Midbrain (tissue), 1 donor: ENCODE results near the gene LHX3.
"Not testable (repeated sequence)": the region's sequence is repeated elsewhere in the genome, so short reads cannot be mapped to it uniquely, and the experiment has no call there.

Experiments used
- DNase-seq: peaks from one replicate; lab custom pipeline; 2025; lab: John Stamatoyannopoulos, UW

Gene LHX3

DNA sequence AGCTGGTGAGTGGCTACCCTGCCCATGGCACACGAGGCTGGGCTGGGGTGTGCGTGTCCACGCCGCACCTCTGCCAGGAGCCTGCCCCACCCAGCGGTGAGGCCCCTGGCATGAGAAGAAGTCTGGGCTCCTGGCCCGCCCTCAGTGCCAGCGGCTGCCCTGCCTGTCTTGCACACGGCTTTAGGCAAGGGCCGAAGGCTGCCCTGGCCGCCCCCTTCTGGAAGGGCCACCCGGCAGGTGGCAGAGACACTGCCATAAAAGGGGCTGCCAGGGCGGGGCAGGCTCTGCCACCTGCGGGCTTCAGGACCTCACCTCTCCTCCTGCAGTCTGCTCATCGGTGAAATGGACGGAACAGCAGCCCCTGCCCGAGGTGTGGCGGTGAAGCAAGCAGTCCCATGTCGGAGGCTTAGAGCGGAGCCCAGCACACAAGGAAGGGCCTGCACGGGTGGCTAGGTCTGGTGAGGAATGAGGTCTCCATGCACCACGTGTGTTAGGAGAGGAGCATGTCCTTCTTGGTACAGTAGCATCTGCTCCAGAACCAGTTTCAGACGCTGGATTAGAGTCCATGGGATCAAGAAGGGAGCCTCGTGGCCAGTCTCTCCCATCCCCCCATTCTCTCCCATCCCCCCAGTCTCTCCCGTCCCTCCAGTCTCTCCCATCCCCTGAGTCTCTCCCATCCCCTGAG lies 51.4 kb downstream of the LHX3 start:
- no peak for DNase-seq

DNA sequence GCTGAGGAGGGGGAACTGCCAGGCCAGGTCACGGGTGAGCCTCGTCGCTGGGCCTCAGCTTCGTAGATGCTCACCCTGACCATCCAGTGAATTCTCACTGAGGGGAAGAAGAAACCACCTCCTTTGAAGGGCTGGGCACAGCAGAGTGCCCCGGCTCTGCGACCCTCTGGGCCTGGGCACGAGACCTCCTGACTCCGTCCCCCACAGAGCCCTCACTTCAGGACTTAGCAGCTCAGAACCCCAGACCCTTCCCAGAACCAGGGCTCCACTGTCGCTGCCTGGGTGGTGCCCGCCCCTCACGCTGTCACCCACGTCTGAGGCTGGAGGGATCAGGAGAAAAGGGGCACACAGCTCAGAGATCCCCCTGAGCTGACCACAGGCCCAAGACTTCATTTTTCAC lies 52.0 kb downstream of the LHX3 start:
- DNase-seq = no peak

DNA sequence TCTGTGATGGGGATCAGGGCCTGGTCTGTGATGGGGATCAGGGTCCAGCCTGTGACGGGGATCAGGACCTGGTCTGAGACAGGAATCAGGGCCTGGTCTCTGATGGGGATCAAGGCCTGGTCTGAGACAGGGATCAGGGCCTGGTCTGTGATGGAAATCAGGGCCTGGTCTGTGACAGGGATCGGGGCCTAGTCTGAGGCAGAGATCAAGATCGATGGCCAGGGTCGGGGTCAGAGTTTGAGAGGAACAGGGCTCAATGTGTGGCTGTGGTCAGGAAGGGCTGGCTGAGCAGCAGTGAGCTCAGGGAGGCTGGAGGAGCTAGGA lies 52.4 kb downstream of the LHX3 start:
- DNase-seq = no peak

DNA sequence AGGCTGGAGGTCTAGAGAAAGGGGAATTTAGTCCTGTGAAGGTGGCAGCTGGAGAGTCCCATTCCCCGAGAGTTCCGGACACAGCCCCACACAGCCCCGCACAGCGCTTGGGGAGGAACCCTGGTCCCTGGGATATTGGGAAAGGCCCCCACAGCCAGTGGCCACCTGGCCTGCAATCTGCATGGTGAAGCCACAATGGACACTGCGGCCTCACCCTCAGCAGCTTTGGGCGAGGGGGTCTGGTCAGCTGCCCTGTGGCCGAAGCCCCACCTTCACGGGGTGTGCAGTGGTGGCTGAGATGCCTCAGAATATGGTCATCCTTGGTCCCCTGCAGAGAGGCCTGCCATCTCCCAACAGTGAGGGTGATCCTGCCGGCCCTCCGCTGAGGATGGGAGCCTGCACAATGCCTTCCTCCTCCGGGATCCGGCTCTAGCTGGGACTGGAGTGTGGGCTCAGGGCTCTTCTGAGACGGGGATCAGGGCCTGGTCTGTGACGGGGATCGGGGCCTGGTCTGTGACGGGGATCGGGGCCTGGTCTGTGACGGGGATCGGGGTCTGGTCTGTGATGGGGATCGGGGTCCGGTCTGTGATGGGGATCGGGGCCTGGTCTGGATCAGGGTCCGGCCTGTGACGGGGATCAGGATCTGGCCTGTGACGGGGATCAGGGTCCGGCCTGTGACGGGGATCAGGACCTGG lies 52.9 kb downstream of the LHX3 start:
- DNase-seq = no peak

DNA sequence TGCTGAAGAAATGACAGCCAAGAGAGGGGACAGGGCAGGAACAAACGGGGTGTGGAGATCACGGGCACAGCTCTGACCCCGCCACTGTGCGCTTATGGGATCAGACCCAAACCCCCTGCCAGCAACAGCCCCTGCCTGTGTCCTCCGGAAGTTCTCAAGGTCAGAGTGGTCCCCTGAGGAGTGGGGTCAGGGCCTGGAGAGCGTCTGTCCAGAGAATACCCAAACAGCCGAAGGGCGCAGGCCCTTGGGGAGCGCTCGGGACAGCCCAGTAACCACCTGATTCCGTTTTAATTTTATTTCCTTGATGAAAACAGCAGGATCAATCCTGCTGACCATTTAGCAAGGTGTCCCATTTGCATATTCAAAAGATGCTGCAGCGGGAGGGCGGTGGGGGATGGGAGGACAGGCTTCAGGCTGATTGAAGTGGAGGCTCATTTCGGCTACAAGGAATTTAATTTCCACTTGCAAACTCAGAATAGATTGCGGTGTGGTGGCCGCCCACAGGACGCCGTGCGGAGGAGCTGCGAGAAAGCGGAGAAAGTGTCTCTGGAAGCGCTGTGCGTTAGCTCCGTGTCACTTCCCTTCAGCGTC lies 53.6 kb downstream of the LHX3 start:
- no peak for DNase-seq

DNA sequence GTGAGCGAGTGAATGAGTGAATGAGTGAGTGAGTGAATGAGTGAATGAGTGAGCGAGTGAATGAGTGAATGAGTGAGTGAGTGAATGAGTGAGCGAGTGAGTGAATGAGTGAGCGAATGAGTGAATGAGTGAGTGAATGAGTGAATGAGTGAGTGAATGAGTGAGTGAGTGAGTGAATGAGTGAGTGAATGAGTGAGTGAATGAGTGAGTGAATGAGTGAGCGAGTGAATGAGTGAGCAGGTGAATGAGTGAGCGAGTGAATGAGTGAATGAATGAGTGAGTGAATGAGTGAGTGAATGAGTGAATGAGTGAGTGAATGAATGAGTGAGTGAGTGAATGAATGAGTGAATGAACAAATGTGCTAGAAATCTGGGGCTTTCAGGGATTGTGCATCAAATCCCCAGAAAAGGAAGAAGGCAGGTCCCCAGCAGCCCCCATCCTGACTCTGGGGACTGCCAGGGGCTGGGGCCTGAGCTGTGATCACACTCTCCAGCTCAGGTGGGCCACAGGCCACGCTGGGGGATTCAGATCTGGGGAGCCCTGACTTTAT lies 54.2 kb downstream of the LHX3 start:
- not testable (repeated sequence) for DNase-seq

DNA sequence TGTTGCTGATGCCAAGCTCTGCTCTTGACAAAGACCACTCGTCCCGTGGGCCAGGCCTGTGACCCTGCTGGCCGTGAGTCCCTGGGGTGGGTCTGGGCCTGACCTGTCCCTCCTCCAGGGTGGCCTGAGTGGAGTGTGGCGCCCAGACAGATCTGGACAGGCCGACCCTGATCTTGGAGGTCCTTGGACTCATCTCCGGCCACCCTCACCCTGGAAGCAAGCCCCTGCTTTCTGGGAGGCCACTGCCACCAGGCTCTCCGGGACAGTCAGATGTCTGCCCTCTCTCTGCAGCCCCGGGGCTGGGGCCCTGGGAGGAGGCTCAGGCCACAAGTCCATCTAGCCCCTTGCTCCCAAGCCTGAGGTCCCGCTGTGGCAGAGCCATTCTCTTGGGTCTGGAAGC lies 55.1 kb downstream of the LHX3 start:
- DNase-seq = no peak

DNA sequence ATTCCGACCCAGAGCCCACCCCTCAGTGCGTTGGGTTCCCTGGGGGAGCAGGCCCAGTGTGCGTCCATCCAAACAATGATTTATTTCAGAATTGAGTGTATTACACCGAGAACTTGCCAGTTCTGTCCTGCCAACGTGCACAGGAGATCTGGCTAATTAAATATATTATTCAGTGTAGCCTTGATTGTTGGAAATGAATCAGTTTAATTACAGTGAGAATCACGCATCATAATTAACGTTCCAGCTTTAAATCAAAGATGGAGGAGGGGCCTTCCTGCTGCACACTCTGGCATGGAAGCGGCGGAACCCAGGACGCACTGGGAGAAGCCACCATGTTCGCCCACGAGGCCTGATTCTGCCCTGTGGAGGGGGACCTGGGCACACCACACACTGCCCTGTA lies 55.6 kb downstream of the LHX3 start:
- no peak for DNase-seq

DNA sequence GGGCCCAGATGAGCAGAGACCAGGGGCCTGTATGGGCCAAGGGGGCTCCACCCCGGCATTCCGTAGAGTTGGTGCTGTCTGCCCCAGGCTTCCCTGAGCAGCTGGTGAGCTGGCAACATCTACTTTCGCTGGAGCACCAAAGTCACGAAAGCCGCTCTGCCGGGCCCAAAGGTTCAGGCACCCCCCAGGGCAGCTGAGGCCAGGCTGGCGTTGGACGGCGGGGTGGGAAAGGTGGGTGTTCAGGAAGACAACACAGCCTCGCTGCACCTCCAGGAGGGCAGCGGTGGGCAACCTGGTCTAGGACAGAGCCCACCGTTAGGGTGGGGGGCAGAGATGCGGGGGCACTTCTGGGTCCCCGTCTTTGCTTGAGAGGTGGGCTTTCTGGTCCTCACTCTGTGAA lies 56.2 kb downstream of the LHX3 start:
- no peak for DNase-seq

DNA sequence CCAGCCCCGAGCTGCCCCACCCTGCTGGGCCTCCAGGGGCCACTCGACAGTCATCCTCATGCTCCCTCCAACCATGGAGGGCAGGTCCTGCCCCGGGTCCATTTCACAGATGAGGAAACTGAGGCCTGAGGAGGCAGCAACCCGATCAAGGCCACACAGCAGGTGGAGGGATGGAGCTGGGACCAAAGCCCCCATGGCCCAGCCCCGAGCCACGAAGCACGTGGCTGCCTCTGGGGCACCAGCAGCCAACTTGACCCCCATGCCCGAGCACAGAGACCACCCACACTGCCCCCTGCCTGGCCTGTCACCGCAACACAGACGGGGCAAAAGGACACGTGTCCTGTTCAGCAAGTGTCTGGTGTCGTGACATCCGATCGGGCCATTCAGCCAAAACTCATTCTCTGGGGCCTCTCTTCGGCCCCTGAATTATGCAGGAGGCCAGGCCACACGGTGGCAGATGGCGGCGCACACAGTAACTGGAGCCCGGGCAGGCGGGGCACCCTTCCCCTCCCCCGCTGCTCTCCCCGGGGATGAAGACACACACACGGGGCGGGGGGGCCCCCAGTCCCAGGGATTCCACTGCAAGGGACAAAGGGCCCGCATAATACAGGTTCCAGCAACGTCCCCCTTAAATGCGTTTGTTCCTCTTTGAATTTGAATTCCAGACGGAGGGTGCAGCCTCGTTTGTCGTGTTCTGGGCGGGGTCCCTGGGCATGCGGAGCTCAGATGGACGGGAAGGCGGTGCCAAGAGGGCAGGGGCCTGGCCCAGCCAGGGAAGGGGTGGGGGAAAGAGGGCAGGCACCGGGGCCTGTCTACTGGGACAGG lies 56.8 kb downstream of the LHX3 start:
- no peak for DNase-seq

DNA sequence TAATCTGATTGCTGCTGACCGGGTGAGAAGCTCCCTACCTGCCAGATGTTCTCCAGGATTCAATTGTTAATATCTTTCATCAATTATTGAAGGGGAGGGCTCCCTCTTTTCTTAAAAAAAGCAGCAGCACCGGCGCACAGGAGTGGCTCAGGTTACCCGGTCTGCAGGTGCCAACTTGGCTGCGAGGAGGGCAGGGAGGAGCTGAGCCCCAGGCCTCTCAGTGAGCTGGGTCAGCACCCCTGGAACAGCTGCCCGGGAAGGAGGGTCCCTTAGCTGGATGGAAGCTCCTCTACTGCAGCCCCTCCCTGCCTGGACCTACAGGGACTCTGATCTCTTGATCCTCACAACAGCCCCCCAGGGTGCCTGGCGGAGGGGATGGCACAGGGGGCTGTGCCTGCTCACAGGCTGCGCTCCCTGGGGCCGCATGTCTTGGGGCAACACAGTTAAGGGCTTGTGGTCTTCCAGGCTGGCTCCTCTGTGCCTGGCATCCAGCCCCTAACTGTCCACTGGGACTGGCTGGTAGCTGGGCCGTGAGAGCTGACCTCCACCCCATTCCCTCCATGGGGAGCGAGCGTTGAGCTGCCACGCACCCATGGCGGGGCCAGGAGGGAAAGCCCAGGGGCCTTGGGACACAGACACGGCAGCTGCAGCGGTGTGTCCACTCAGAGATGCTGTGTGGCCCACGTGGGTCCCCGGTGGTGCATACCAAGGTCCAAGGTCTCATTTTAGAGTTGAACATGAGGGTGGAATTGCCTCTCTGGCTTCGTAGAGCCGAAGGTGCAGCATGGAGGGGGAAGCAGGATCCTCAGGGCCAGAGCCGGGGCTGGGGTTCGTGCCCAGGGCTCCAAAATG lies 57.7 kb downstream of the LHX3 start:
- DNase-seq = no peak
